NCI-H1092 treated with DMSO at 0.1 percent for 48 hours (cell line): ENCODE results near the gene PANK4.
A peak's percentile ranks its signal among the peaks of the same experiment; 100 is the strongest.
"Not testable (repeated sequence)": the region's sequence is repeated elsewhere in the genome, so short reads cannot be mapped to it uniquely, and the experiment has no call there.

Experiments used
- DNase-seq: peaks from one replicate; lab custom pipeline; 2025; lab: John Stamatoyannopoulos, UW

Gene PANK4

DNA sequence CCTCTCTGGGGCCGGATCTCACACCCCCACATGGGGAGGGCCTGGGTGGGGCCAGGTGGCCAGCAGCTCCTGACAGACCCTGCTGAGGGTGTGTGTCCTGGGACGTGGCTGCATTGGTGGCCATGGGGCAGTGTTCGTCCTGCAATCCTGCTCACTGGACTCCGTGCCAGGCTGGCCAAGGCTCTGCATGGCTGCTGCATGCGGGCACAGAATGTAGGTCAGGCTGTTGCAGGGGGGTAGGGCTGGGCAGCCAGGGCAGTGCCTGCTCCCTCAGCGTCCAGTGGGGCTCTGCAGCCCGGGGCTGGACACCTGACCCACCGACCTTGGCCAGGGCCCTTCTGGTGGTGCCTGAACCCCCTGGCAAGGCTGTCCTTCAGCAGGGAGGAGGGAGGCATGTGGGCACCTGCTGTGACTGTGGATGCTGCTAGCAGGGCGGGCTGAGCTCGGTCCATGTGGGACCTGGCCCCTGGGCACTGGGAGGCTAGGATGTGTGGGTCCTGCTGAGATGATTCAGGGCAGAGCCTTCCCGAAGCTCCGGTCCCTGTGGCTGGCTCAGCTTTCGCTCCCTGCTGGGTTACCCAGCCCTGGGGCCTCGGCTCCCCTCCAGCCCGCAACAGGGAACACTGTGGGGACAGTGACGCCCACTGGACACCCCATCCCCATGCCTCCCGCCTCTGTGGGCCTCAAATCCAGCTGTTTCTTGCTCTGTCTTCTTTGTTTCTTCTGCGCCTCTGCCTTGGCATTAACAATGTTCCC lies 65.2 kb downstream of the PANK4 start:
- DNase-seq = no peak

DNA sequence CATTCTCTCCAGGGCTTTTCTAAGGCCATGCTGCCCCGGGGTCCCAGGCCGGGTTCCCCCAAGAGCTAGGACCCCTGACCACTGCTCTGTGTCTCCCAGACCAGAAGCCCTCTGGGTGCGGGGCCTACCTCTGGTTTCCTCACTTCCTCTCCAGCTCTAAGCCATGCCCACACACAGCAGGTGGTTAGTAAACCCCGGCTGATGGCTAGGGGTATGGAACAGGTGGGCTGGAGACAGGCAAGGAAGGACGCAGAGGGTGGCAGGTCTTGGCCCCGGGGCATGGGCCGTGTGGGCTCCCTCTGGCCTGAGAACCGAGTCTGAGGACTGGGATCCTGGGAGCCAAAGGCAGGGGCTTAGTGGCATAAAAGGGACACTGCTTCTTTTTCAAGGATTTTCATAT lies 66.2 kb downstream of the PANK4 start:
- DNase-seq = no peak

DNA sequence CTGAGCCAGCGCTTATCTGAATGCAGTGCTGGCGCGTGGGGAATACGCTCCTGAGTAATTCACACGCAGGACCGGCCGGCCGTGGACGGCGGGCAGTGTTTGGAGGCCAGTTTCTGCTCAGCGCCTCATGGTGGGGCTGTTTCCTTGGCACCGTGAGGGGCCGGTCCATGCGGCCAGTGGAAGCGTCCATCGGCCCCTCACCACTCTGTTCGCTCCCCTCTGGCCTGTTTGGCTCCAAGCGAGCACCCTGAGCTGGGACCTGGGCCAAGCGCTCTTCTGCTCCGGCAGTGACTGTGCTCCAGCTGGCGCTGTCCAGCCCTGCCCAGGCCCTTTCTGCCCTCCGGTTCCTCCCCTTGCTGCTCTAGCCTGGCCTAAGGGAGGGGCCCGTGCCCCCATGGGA lies 66.6 kb downstream of the PANK4 start:
- peak; percentile 19 for DNase-seq

DNA sequence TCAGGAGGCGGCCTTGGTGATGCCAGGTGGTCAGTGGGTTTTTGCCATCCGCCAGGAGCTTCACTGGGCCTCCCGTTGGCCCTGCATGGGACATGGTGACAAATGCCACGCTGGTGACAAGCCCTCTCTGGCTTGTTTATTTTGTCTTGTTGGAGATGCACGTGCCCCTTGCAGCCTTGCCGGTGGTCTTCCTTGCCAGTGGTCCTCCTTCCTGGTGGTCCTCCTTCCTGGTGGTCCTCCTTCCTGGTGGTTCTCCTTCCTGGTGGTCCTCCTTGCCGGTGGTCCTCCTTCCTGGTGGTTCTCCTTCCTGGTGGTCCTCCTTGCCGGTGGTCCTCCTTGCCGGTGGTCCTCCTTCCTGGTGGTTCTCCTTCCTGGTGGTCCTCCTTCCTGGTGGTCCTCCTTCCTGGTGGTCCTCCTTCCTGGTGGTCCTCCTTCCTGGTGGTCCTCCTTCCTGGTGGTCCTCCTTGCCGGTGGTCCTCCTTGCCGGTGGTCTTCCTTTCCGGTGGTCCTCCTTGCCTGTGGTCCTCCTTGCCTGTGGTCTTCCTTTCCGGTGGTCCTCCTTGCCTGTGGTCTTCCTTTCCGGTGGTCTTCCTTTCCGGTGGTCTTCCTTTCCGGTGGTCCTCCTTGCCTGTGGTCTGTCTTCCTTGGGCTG lies 67.2 kb downstream of the PANK4 start:
- DNase-seq = not testable (repeated sequence)

DNA sequence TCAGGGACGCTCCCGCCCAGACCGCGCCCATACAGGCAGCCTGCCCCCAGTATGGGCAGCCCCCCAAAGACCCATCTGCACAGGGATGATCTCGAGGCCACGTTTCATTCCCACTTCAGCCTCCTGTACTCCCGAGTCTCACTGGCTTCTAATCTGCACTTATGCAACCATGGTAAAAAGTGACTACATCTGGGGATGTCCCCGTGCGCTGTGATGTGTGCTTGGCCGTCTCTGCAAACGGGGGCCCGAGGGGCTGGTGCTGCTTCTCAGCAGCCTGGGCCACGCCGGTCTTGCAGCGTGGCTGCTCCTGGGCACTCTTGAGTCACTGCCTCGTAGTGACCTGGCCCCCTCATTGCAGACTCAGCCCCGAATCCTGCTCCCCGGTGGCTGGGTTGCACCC lies 67.7 kb downstream of the PANK4 start:
- no peak for DNase-seq
